Brain microvascular endothelial cell (primary cell): ENCODE measurements around the gene CCL4.
"Not testable (repeated sequence)": the region's sequence is repeated elsewhere in the genome, so short reads cannot be mapped to it uniquely, and the experiment has no call there.

ENCODE experiments used
- DNase-seq: peaks from one replicate; pipeline ENCODE4 v3.0.0-alpha.2; 2020
- H3K27ac ChIP-seq: fragments of 250-450 bp; sonication (Bioruptor Pico); 2 replicates; pipeline ENCODE4 v1.5.1; 2020; ENCODE audit warnings: mild to moderate bottlenecking, moderate library complexity
- H3K27me3 ChIP-seq: fragments of 250-450 bp; sonication (Bioruptor Pico); replicated peaks from 2 replicates; pipeline ENCODE4 v1.5.1; 2020; ENCODE audit warnings: mild to moderate bottlenecking
- H3K36me3 ChIP-seq: fragments of 250-450 bp; sonication (Bioruptor Pico); replicated peaks from 2 replicates; pipeline ENCODE4 v1.5.1; 2020; ENCODE audit warnings: mild to moderate bottlenecking
- H3K4me3 ChIP-seq: 2 replicates; pipeline ENCODE4 v1.5.1; 2011; ENCODE audit warnings: low read depth, mild to moderate bottlenecking, control low read depth, low read length, moderate library complexity
- CTCF ChIP-seq: IDR thresholded peaks from 2 replicates; pipeline ENCODE4 v1.5.1; 2011; ENCODE audit warnings: low read depth, mild to moderate bottlenecking, moderate library complexity, low read length, control low read depth, inconsistent platforms; ENCODE audit errors: missing control alignments
- in situ Hi-C: cut with HindIII; loops from 2 replicates; pipeline ENCODE4 v1.10.0; 2017; ENCODE audit warnings: low sequenced_read_pairs, low pct_ligation_motif_present

CCL4 gene

GRCh38 chr17:36118477-36119353, 15.1 kb downstream of the CCL4 start:
- Histone ChIP-seq H3K27ac (no peak overlapping the region), H3K36me3 (no peaks in the 10 kb centered on the region), H3K27me3 (no peaks in the 10 kb centered on the region), H3K4me3 (no peak overlapping the region)
- in situ Hi-C loops = no loop called here
- no peak for TF ChIP-seq CTCF
- no peak for DNase-seq

- Histone ChIP-seq H3K27me3 (no peaks in the 10 kb centered on the region), H3K27ac (no peak overlapping the region), H3K36me3 (no peaks in the 10 kb centered on the region), H3K4me3 (no peak overlapping the region)
- no peak for TF ChIP-seq CTCF
- no peak for DNase-seq
- in situ Hi-C loops = no loop called here
Measured at GRCh38 chr17:36120221-36120620, 16.6 kb downstream of the CCL4 start.

GRCh38 chr17:36121099-36121498, 17.5 kb downstream of the CCL4 start:
- DNase-seq, H3K4me3 ChIP-seq, in situ Hi-C loops, H3K36me3 ChIP-seq, H3K27me3 ChIP-seq, H3K27ac ChIP-seq: not testable (repeated sequence)

GRCh38 chr17:36123431-36123830, 19.8 kb downstream of the CCL4 start:
- Histone ChIP-seq H3K36me3 (no peaks in the 10 kb centered on the region), H3K4me3 (no peak overlapping the region), H3K27ac (no peak overlapping the region), H3K27me3 (no peaks in the 10 kb centered on the region)
- TF ChIP-seq CTCF = no peak
- in situ Hi-C loops = no loop called here
- DNase-seq = no peak

GRCh38 chr17:36124879-36125824, 21.5 kb downstream of the CCL4 start:
- no peak for DNase-seq
- TF ChIP-seq CTCF = no peak
- H3K36me3 ChIP-seq = no peaks in the 10 kb centered on the region
- H3K27me3 ChIP-seq = no peaks in the 10 kb centered on the region
- H3K4me3 ChIP-seq = no peak overlapping the region
- no peak overlapping the region for H3K27ac ChIP-seq
- in situ Hi-C loops = no loop called here
